Measurements from ENCODE around the gene NFIB.

DNA sequence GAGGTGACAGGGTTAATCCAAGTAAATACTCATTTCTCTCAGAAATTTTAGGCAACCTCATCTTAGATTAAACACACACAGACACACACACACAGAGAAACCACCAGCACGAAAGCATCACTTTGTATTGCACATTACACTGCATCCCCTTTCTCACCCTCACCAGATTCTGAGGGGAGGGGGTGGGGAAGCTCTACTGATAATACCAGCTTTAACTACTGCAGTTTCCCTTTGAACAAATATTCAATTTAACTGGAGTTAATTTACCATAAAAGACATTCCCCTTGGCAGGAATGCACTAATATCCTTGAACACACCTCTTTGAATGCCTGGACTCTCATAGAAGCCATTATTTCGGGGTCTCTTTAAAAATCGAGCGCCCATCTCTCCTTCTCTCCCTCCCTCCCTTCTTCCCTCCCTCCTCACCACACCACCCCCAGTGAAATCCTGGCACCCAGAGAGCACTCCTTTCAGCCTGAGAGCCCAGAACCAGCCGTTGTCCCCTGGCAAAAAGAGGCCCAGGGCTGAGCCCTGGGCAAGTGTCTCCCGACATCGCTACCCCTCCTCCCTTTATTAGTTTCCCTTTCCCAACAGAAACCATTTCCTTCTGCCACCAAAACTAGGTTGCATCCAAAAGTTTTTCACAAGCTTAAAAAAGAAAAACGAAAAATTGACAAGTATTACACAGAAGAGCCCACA, 2.8 kb upstream of the NFIB start:
- no peak for TF ChIP-seq POLR2A (IDR thresholded peaks at IDR 0.05)
- TF ChIP-seq, protein P1, sequence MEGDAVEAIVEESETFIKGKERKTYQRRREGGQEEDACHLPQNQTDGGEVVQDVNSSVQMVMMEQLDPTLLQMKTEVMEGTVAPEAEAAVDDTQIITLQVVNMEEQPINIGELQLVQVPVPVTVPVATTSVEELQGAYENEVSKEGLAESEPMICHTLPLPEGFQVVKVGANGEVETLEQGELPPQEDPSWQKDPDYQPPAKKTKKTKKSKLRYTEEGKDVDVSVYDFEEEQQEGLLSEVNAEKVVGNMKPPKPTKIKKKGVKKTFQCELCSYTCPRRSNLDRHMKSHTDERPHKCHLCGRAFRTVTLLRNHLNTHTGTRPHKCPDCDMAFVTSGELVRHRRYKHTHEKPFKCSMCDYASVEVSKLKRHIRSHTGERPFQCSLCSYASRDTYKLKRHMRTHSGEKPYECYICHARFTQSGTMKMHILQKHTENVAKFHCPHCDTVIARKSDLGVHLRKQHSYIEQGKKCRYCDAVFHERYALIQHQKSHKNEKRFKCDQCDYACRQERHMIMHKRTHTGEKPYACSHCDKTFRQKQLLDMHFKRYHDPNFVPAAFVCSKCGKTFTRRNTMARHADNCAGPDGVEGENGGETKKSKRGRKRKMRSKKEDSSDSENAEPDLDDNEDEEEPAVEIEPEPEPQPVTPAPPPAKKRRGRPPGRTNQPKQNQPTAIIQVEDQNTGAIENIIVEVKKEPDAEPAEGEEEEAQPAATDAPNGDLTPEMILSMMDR (IDR thresholded peaks at IDR 0.05): no peak
